H9 (cell line): ENCODE data around the gene RAB27A. TPM values are rescaled to one million over a fixed set of nuclear protein-coding genes. Genes with fewer than 3 reads are reported as not detected.

Experiments
- DNase-seq: peaks from one replicate; pipeline ENCODE4 v3.0.0-alpha.2; 2017
- H2AFZ ChIP-seq: one replicate; pipeline ENCODE4 v1.6.1; 2013; ENCODE audit warnings: mild to moderate bottlenecking, low read length, control low read depth, moderate library complexity
- H2AK5ac ChIP-seq: 2 replicates; pipeline ENCODE4 v1.6.1; 2013; ENCODE audit warnings: low read length, control low read depth, mixed read lengths; ENCODE audit not compliant: insufficient read length
- H2BK120ac ChIP-seq: one replicate; pipeline ENCODE4 v1.6.1; 2013; ENCODE audit warnings: low read depth, mild to moderate bottlenecking, low read length, control low read depth, inconsistent platforms; ENCODE audit not compliant: poor library complexity, severe bottlenecking
- H2BK12ac ChIP-seq: 2 replicates; pipeline ENCODE4 v1.6.1; 2013; ENCODE audit warnings: low read length, control low read depth, mixed read lengths, low read depth; ENCODE audit not compliant: insufficient read length
- H2BK15ac ChIP-seq: 2 replicates; pipeline ENCODE4 v1.6.1; 2013; ENCODE audit warnings: low read depth, low read length, control low read depth
- H2BK20ac ChIP-seq: one replicate; pipeline ENCODE4 v1.6.1; 2013; ENCODE audit warnings: low read depth, mild to moderate bottlenecking, low read length, control low read depth, inconsistent platforms; ENCODE audit not compliant: poor library complexity, severe bottlenecking
- H2BK5ac ChIP-seq: 2 replicates; pipeline ENCODE4 v1.6.1; 2013; ENCODE audit warnings: low read length, control low read depth, mixed read lengths; ENCODE audit not compliant: insufficient read length
- H3K14ac ChIP-seq: 2 replicates; pipeline ENCODE4 v1.6.1; 2013; ENCODE audit warnings: low read length, control low read depth; ENCODE audit not compliant: insufficient read depth
- H3K18ac ChIP-seq: 2 replicates; pipeline ENCODE4 v1.6.1; 2013; ENCODE audit warnings: low read depth, mild to moderate bottlenecking, mixed read lengths, low read length, control low read depth; ENCODE audit not compliant: insufficient read length
- H3K23ac ChIP-seq: 2 replicates; pipeline ENCODE4 v1.6.1; 2013; ENCODE audit warnings: low read length, control low read depth, mixed read lengths, low read depth; ENCODE audit not compliant: insufficient read length
- H3K23me2 ChIP-seq: 2 replicates; pipeline ENCODE4 v1.6.1; 2013; ENCODE audit warnings: low read depth, mild to moderate bottlenecking, mixed read lengths, low read length, control low read depth; ENCODE audit not compliant: insufficient read length, poor library complexity, severe bottlenecking
- H3K27ac ChIP-seq: 2 replicates; pipeline ENCODE4 v1.5.1; 2013; ENCODE audit warnings: low read length, control low read depth, mixed read lengths, low read depth; ENCODE audit not compliant: insufficient read length
- H3K27me3 ChIP-seq: 2 replicates; pipeline ENCODE4 v1.6.1; 2013; ENCODE audit warnings: low read length, control low read depth, inconsistent platforms; ENCODE audit not compliant: insufficient read depth
- H3K4ac ChIP-seq: 2 replicates; pipeline ENCODE4 v1.6.1; 2013; ENCODE audit warnings: low read depth, mild to moderate bottlenecking, control low read depth, inconsistent platforms, low read length, moderate library complexity
- H3K4me1 ChIP-seq: 2 replicates; pipeline ENCODE4 v1.6.1; 2013; ENCODE audit warnings: low read length, control low read depth, inconsistent platforms; ENCODE audit not compliant: insufficient read depth
- H3K4me2 ChIP-seq: 2 replicates; pipeline ENCODE4 v1.6.1; 2013; ENCODE audit warnings: low read length, control low read depth, mixed read lengths; ENCODE audit not compliant: insufficient read length, insufficient read depth
- H3K56ac ChIP-seq: 2 replicates; pipeline ENCODE4 v1.6.1; 2013; ENCODE audit warnings: low read depth, mild to moderate bottlenecking, mixed read lengths, low read length, control low read depth; ENCODE audit not compliant: insufficient read length
- H3K79me1 ChIP-seq: 2 replicates; pipeline ENCODE4 v1.6.1; 2013; ENCODE audit warnings: low read depth, mild to moderate bottlenecking, moderate library complexity, low read length, control low read depth, inconsistent platforms; ENCODE audit not compliant: insufficient read depth, poor library complexity, severe bottlenecking
- H3K79me2 ChIP-seq: 2 replicates; pipeline ENCODE4 v1.6.1; 2013; ENCODE audit warnings: low read length, control low read depth, inconsistent platforms; ENCODE audit not compliant: insufficient read depth
- H3K9ac ChIP-seq: 2 replicates; pipeline ENCODE4 v1.6.1; 2013; ENCODE audit warnings: low read length, control low read depth, mixed read lengths; ENCODE audit not compliant: insufficient read length; ENCODE audit errors: extremely low read depth
- H3K9me3 ChIP-seq: one replicate; pipeline ENCODE4 v1.6.1; 2013; ENCODE audit warnings: low read depth, low read length, inconsistent platforms; ENCODE audit not compliant: control insufficient read depth
- H3T11ph ChIP-seq: one replicate; pipeline ENCODE4 v1.6.1; 2013; ENCODE audit warnings: mild to moderate bottlenecking, low read length, control low read depth, inconsistent platforms
- H4K20me1 ChIP-seq: one replicate; pipeline ENCODE4 v1.6.1; 2013; ENCODE audit not compliant: control insufficient read depth, insufficient read length, insufficient read depth
- H4K5ac ChIP-seq: 2 replicates; pipeline ENCODE4 v1.6.1; 2013; ENCODE audit warnings: low read depth, mild to moderate bottlenecking, mixed read lengths, low read length, control low read depth; ENCODE audit not compliant: insufficient read length
- H4K8ac ChIP-seq: replicated peaks from 2 replicates; pipeline ENCODE4 v1.6.1; 2013; ENCODE audit warnings: low read length, control low read depth, mixed read lengths, low read depth; ENCODE audit not compliant: insufficient read length
- H4K91ac ChIP-seq: 2 replicates; pipeline ENCODE4 v1.6.1; 2013; ENCODE audit warnings: low read depth, mild to moderate bottlenecking, moderate library complexity, mixed read lengths, low read length, control low read depth; ENCODE audit not compliant: insufficient read length
- H3K27ac Mint-ChIP-seq, 3 experiments: 2 replicates in 2 of 3; 3 replicates in 1 of 3; pipeline ENCODE4 v1.8.0; 2020 to 2021; ENCODE audit warnings: mixed read lengths in 3 of 3, mild to moderate bottlenecking in 1 of 3, moderate library complexity in 1 of 3
- H3K27me3 Mint-ChIP-seq: 2 replicates; pipeline ENCODE4 v1.8.0; 2021; ENCODE audit warnings: low read depth, mild to moderate bottlenecking, moderate library complexity, mixed read lengths
- H3K36me3 Mint-ChIP-seq, 3 experiments: 2 replicates in 2 of 3; 3 replicates in 1 of 3; pipeline ENCODE4 v1.8.0; 2020 to 2021; ENCODE audit warnings: low read depth in 3 of 3, mixed read lengths in 3 of 3; ENCODE audit not compliant: insufficient read depth in 1 of 3
- H3K4me1 Mint-ChIP-seq, 2 experiments: 2 replicates each; pipeline ENCODE4 v1.8.0; 2020; ENCODE audit warnings: mixed read lengths in 2 of 2
- H3K4me3 Mint-ChIP-seq, 2 experiments: 2 replicates in 1 of 2; 3 replicates in 1 of 2; pipeline ENCODE4 v1.8.0; 2020 to 2021; ENCODE audit warnings: mild to moderate bottlenecking in 2 of 2, mixed read lengths in 2 of 2, moderate library complexity in 1 of 2
- H3K9me3 Mint-ChIP-seq, 2 experiments: 2 replicates in 1 of 2; 3 replicates in 1 of 2; pipeline ENCODE4 v1.8.0; 2020; ENCODE audit warnings: mild to moderate bottlenecking in 2 of 2, mixed read lengths in 2 of 2, moderate library complexity in 1 of 2
- WGBS: extraction: QIAGEN DNeasy Blood & Tissue Kit; methylation state at CpG from one replicate; pipeline ENCODE4 v1.1.7; 2013; ENCODE audit warnings: missing lambda C conversion rate, low lambda C conversion rate, mixed read lengths; ENCODE audit not compliant: insufficient read length; ENCODE audit errors: extremely low coverage; 5-methylcytosine and 5-hydroxymethylcytosine counted together
- total RNA-seq: library from RNA; stranded (reverse); gene quantifications from 2 replicates; pipeline ENCODE4 v1.2.1, GENCODE V29; 2021
- TF ChIP-seq, protein P1 (sequence below): fragments of 200-600 bp; sonication (generic); conservative IDR thresholded peaks from 3 replicates; pipeline ENCODE4 v1.8.0; 2021; ENCODE audit warnings: antibody characterized with exemption, mild to moderate bottlenecking

RAB27A gene
- total RNA-seq, 1 experiment from 2014 or later: 6.8 TPM

DNA sequence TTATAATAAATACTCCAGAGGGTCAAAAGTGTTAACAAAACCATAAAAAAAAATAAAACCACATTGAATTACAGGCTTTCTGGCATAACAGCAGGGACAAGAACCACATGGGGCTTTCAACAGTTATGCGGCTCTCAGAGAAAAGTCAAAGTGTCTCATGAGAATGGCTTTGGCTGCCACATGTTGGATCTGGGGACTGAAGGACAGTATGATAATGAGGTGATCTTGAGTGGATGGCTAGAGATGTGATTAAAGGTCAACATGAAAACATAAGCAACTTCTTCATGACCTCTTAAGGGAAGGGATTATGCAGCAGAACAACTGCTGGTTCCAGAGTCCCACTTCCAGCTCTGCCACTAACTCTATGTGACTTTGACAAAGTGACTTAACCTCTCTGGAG is 5.2 kb downstream of the RAB27A start:
- H3K56ac ChIP-seq: no peak overlapping the region
- H3K9ac ChIP-seq: no peak overlapping the region
- H4K91ac ChIP-seq: no peak overlapping the region
- Mint-ChIP-seq H3K4me1 (peaks cover 12 to 14% of the 10 kb centered on the region in 2 experiments; a peak in 2 of 4 replicates), H3K9me3 (no peaks in the 10 kb centered on the region), H3K36me3 (no peaks in the 10 kb centered on the region; a peak in 1 of 7 replicates), H3K4me3 (no peak overlapping the region), H3K27me3 (peaks cover 5% of the 10 kb centered on the region), H3K27ac (no peak overlapping the region)
- H4K20me1 ChIP-seq: no peaks in the 10 kb centered on the region
- no peak for DNase-seq
- no peak overlapping the region for H2AFZ ChIP-seq
- H3K79me1 ChIP-seq: no peaks in the 10 kb centered on the region
- H3K79me2 ChIP-seq: no peaks in the 10 kb centered on the region
- H3K18ac ChIP-seq: no peak overlapping the region
- no CpG with 5 or more reads among the region's 1 CpG for WGBS
- H3K9me3 ChIP-seq: no peaks in the 10 kb centered on the region
- H3K23me2 ChIP-seq: peaks cover 5% of the 10 kb centered on the region
- no peak overlapping the region for H4K8ac ChIP-seq
- H2BK120ac ChIP-seq: no peak overlapping the region
- no peak overlapping the region for H3K14ac ChIP-seq
- H4K5ac ChIP-seq: no peak overlapping the region
- H2BK20ac ChIP-seq: no peak overlapping the region
- no peak overlapping the region for H3K27ac ChIP-seq
- no peak overlapping the region for H3K4ac ChIP-seq
- no peak overlapping the region for H3K4me2 ChIP-seq
- H2AK5ac ChIP-seq: no peak overlapping the region
- H3K23ac ChIP-seq: no peak overlapping the region
- H2BK5ac ChIP-seq: no peak overlapping the region
- no peaks in the 10 kb centered on the region for H3K27me3 ChIP-seq
- no peaks in the 10 kb centered on the region for H3K4me1 ChIP-seq
- no peak overlapping the region for H2BK15ac ChIP-seq
- H2BK12ac ChIP-seq: no peak overlapping the region
- TF ChIP-seq, protein P1, sequence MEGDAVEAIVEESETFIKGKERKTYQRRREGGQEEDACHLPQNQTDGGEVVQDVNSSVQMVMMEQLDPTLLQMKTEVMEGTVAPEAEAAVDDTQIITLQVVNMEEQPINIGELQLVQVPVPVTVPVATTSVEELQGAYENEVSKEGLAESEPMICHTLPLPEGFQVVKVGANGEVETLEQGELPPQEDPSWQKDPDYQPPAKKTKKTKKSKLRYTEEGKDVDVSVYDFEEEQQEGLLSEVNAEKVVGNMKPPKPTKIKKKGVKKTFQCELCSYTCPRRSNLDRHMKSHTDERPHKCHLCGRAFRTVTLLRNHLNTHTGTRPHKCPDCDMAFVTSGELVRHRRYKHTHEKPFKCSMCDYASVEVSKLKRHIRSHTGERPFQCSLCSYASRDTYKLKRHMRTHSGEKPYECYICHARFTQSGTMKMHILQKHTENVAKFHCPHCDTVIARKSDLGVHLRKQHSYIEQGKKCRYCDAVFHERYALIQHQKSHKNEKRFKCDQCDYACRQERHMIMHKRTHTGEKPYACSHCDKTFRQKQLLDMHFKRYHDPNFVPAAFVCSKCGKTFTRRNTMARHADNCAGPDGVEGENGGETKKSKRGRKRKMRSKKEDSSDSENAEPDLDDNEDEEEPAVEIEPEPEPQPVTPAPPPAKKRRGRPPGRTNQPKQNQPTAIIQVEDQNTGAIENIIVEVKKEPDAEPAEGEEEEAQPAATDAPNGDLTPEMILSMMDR: no peak
- no peak overlapping the region for H3T11ph ChIP-seq
